Measurements from ENCODE around the gene KLK11.

GRCh38 chr19:51024924-51025323 lies 1.5 kb downstream of the KLK11 start:
- TF ChIP-seq POLR2A (IDR thresholded peaks at IDR 0.05; ENCODE audit: low read depth, low read length) = no peak
- TF ChIP-seq POLR2AphosphoS5 (IDR thresholded peaks at IDR 0.05; ENCODE audit: low read depth, low read length) = no peak
- TF ChIP-seq TAF1 (IDR thresholded peaks at IDR 0.05; ENCODE audit: low read depth, low read length) = no peak
- no peak for TF ChIP-seq SPI1 (IDR thresholded peaks at IDR 0.05; ENCODE audit: low read depth, low read length)
- TF ChIP-seq POU2F2 (IDR thresholded peaks at IDR 0.05; ENCODE audit: low read depth, low read length) = no peak
